Chondrocyte (in vitro differentiated cells): Measurements from ENCODE around the gene MAP1B. TPM values are rescaled to one million over a fixed set of nuclear protein-coding genes. Genes with fewer than 3 reads are reported as not detected.

Experiments
- DNase-seq: peaks from one replicate; pipeline ENCODE4 v3.0.0; 2021; ENCODE audit warnings: mixed read lengths, low spot score
- H3K27ac Mint-ChIP-seq: one replicate; pipeline ENCODE4 v1.8.0; 2021; ENCODE audit warnings: mild to moderate bottlenecking, moderate library complexity, mixed read lengths; ENCODE audit not compliant: unreplicated experiment
- H3K27me3 Mint-ChIP-seq: 2 replicates; pipeline ENCODE4 v1.8.0; 2021; ENCODE audit warnings: low read depth, mixed read lengths
- H3K36me3 Mint-ChIP-seq: 2 replicates; pipeline ENCODE4 v1.8.0; 2021; ENCODE audit warnings: low read depth, mixed read lengths
- H3K4me1 Mint-ChIP-seq: 2 replicates; pipeline ENCODE4 v1.8.0; 2021; ENCODE audit warnings: low read depth, mild to moderate bottlenecking, mixed read lengths
- H3K4me3 Mint-ChIP-seq: one replicate; pipeline ENCODE4 v1.8.0; 2021; ENCODE audit warnings: mild to moderate bottlenecking, moderate library complexity, mixed read lengths; ENCODE audit not compliant: unreplicated experiment
- H3K9me3 Mint-ChIP-seq: 2 replicates; pipeline ENCODE4 v1.8.0; 2021; ENCODE audit warnings: low read depth, mixed read lengths
- total RNA-seq: library from RNA; stranded (reverse); gene quantifications from 3 replicates; pipeline ENCODE4 v1.2.1, GENCODE V29; 2021
- TF ChIP-seq, protein P1 (sequence below): fragments of 200-600 bp; sonication (generic); IDR thresholded peaks from 2 replicates; pipeline ENCODE4 v1.5.0; 2021; ENCODE audit warnings: antibody characterized with exemption, mild to moderate bottlenecking, moderate library complexity

The MAP1B gene
- total RNA-seq, 1 donor from 2014 or later: 411 TPM

DNA sequence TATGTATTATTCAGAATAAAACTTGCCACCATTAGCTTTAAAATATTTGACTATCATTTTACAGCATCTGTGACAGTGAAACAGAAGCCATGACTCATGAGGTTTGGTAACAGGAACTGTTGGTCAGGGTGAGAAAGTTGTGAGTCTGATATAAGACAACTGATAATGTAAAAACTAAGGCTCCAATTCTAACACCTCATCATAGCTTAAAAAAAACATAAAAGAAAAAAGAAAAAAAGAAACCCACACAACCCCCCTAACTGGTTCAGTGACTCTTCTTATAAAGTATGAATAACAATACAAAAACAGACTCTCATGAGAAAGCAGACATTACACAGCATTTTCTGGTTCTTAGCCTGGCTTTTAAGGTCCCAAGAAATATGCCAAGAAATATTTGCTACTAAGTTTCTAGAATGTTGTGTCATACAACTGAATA, 127.0 kb downstream of the MAP1B start:
- TF ChIP-seq, protein P1, sequence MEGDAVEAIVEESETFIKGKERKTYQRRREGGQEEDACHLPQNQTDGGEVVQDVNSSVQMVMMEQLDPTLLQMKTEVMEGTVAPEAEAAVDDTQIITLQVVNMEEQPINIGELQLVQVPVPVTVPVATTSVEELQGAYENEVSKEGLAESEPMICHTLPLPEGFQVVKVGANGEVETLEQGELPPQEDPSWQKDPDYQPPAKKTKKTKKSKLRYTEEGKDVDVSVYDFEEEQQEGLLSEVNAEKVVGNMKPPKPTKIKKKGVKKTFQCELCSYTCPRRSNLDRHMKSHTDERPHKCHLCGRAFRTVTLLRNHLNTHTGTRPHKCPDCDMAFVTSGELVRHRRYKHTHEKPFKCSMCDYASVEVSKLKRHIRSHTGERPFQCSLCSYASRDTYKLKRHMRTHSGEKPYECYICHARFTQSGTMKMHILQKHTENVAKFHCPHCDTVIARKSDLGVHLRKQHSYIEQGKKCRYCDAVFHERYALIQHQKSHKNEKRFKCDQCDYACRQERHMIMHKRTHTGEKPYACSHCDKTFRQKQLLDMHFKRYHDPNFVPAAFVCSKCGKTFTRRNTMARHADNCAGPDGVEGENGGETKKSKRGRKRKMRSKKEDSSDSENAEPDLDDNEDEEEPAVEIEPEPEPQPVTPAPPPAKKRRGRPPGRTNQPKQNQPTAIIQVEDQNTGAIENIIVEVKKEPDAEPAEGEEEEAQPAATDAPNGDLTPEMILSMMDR: no peak
- DNase-seq: no peak
- H3K4me3 Mint-ChIP-seq: peak overlapping the region; percentile 38
- peaks cover 57% of the 10 kb centered on the region for H3K4me1 Mint-ChIP-seq
- H3K27me3 Mint-ChIP-seq: no peaks in the 10 kb centered on the region
- H3K36me3 Mint-ChIP-seq: peaks cover 5% of the 10 kb centered on the region
- H3K9me3 Mint-ChIP-seq: no peaks in the 10 kb centered on the region
- peak overlapping the region; percentile 96 for H3K27ac Mint-ChIP-seq

DNA sequence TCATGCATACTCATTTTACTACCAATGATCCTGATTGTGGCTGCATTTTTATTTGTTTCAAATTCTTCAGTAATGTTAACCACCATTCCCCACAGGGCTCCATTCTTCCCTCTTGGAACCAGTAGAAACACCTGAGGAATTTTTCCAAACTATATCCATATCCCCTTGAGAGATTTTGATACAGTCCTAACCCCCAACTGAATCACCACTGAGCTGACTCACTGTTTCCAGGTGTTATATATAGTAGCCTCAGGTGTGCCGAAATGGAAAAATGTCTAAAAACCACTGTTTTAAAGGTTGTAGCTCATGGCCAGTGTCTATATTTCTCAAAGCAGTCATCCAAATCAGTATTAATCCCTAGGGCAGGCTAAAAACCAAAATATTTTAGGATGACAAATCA, 127.6 kb downstream of the MAP1B start:
- TF ChIP-seq, protein P1: no peak
- H3K4me3 Mint-ChIP-seq: no peak overlapping the region
- H3K27ac Mint-ChIP-seq: peak overlapping the region; percentile 96
- peaks cover 57% of the 10 kb centered on the region for H3K4me1 Mint-ChIP-seq
- H3K9me3 Mint-ChIP-seq: no peaks in the 10 kb centered on the region
- H3K27me3 Mint-ChIP-seq: no peaks in the 10 kb centered on the region
- H3K36me3 Mint-ChIP-seq: peaks cover 5% of the 10 kb centered on the region
- no peak for DNase-seq

DNA sequence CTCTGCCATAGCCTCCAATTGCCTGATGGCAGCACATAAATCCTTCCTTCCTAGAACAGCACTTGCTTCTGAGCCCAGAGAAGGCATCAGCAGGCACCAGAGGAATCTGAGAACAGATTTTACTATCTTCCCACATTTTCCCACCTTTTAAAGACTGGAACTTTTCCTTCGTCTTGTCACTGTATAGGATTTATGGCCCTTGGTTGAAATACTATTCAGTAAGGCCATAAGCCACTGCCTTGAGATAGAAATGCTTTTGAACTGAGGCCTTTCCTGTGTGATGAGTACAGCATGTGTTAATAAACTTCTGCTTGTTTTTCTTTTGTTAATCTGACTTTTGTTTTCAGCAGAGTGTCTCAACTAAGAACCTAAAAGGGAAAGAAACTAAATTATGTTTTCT, 128.4 kb downstream of the MAP1B start:
- no peaks in the 10 kb centered on the region for H3K9me3 Mint-ChIP-seq
- H3K4me3 Mint-ChIP-seq: no peak overlapping the region
- TF ChIP-seq, protein P1: no peak
- peaks cover 57% of the 10 kb centered on the region for H3K4me1 Mint-ChIP-seq
- peak overlapping the region; percentile 53 for H3K27ac Mint-ChIP-seq
- DNase-seq: no peak
- H3K27me3 Mint-ChIP-seq: no peaks in the 10 kb centered on the region
- H3K36me3 Mint-ChIP-seq: peaks cover 5% of the 10 kb centered on the region

DNA sequence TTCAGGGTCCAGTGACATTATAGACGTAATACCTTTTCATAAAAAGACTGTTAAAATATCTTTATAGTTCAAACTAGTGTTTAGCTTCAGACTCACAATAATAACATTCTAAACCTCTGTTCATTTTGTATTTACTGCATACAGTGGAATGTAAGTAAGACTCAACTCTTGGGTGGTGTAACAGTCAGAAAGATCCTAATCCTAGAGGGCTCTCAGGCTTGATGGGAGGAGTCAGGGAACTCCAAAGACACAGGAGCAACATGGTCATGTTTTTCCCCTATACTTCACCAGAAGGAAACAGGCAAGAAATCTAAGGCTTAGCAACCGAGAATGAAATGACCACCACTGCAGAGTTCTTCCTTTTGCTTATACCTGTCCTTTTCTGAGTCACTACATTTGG, 130.1 kb downstream of the MAP1B start:
- DNase-seq: no peak
- peaks cover 52% of the 10 kb centered on the region for H3K4me1 Mint-ChIP-seq

DNA sequence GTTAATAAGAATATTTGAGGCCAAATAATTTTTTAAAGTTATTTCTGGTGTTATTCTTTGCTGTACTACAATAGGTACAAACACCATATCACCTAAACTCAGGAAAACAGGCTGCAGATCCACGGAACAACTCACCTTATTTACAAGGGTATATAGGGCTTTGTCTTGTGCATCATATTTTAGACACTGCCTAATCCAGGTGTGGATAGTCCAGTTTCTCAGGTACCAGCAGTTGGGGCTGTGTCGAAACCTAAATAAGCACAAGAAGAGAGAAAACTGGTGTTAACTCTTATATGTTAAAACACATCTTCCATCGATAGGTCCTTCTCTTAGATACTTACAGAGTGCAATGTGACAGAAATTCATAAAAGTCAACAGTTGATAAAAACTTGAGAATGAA, 130.6 kb downstream of the MAP1B start:
- Mint-ChIP-seq H3K9me3 (no peaks in the 10 kb centered on the region), H3K27me3 (no peaks in the 10 kb centered on the region), H3K27ac (peak overlapping the region; percentile 69), H3K36me3 (peaks cover 2% of the 10 kb centered on the region), H3K4me1 (peaks cover 49% of the 10 kb centered on the region), H3K4me3 (no peak overlapping the region)
- TF ChIP-seq, protein P1: no peak
- no peak for DNase-seq

More for the DNA sequence above, 130.1 kb downstream of the MAP1B start:
- TF ChIP-seq, protein P1: no peak
- Mint-ChIP-seq H3K27me3 (no peaks in the 10 kb centered on the region), H3K4me3 (no peak overlapping the region), H3K36me3 (peaks cover 2% of the 10 kb centered on the region), H3K27ac (peak overlapping the region; percentile 66), H3K9me3 (no peaks in the 10 kb centered on the region)
